Breast epithelium (tissue), 4 donors: ENCODE measurements around the gene SPATA31D1. TPM values are rescaled to one million over a fixed set of nuclear protein-coding genes. Genes with fewer than 3 reads are reported as not detected.

Experiments used
- DNase-seq, 2 donors: peaks; one replicate each; pipeline ENCODE4 v3.0.0-alpha.2; 2019; ENCODE audit warnings: low spot score in 2 of 2
- H3K27ac ChIP-seq, 2 donors: fragments of 200-600 bp; sonication (generic) in 1 of 2; one replicate each; pipeline ENCODE4 v1.5.1; 2016 to 2019; ENCODE audit warnings: mild to moderate bottlenecking in 1 of 2
- H3K27me3 ChIP-seq, 2 donors: fragments of 200-600 bp; sonication (generic) in 1 of 2; one replicate each; pipeline versions ENCODE4 v1.5.1 to v1.6.0; 2017 to 2019; ENCODE audit warnings: control low read depth in 1 of 2, mild to moderate bottlenecking in 1 of 2
- H3K36me3 ChIP-seq: fragments of 200-600 bp; one replicate; pipeline ENCODE4 v1.5.1; 2019
- H3K4me1 ChIP-seq, 2 donors: fragments of 200-600 bp; sonication (generic); one replicate each; pipeline ENCODE4 v1.5.1; 2016 to 2019; ENCODE audit warnings: control low read depth in 1 of 2
- H3K4me3 ChIP-seq, 3 donors: fragments of 200-600 bp; sonication (generic); 1 replicate in 2 of 3; 2 replicates in 1 of 3; pipeline ENCODE4 v1.5.1; 2016 to 2019; ENCODE audit warnings: mild to moderate bottlenecking in 3 of 3, moderate library complexity in 2 of 3
- H3K9me3 ChIP-seq, 2 donors: fragments of 200-600 bp; sonication (generic) in 1 of 2; one replicate each; pipeline ENCODE4 v1.5.1; 2016 to 2019; ENCODE audit warnings: control low read depth in 1 of 2
- POLR2A ChIP-seq: fragments of 450-650 bp; IDR thresholded peaks from one replicate; pipeline ENCODE4 v1.6.1; 2016; ENCODE audit warnings: antibody characterized with exemption, mild to moderate bottlenecking, moderate library complexity
- POLR2AphosphoS5 ChIP-seq, 3 donors: sonication (generic); formaldehyde crosslinking; IDR thresholded peaks; one replicate each; pipeline ENCODE4 v1.6.1; 2017; ENCODE audit warnings: antibody characterized with exemption in 3 of 3
- intact Hi-C: fragments of 100-400 bp; cut with DNase I; formaldehyde crosslinking; loops from one replicate; pipeline ENCODE4 v1.15.1; 2023; ENCODE audit warnings: low total_unique reads
- total RNA-seq, 3 donors: library from RNA; depleted of rRNA; stranded (reverse); fragments of >200 nt; gene quantifications; one replicate each; pipeline ENCODE4 v1.1.0, GENCODE V29; 2016
- TF ChIP-seq, protein P1 (sequence below), 3 donors: fragments of 450-650 bp; IDR thresholded peaks; one replicate each; pipeline ENCODE4 v1.5.1; 2016 to 2017; ENCODE audit warnings: antibody characterized with exemption in 3 of 3, mild to moderate bottlenecking in 3 of 3, moderate library complexity in 3 of 3

Gene SPATA31D1
- total RNA-seq, 3 donors from 2014 or later: not detected

DNA sequence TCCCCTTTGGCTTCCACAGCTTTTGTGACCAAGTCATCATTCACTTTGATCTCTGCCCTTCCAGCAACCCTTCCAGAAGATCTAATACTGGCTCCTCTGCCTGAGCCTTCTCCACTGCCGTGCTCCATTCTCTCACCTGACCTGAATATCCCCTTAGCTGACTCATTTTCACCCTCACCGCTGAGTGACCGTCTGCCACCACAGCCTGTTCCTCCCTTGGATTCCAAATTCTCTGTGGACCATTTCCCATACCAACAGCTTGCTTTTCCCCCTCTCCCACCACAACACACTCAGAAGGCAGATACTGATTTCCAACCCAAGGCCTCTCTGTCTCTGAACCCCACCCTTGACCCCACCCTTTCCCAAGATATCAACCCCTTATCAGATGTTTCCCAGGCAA, 20.5 kb upstream of the SPATA31D1 start:
- no peaks in the 10 kb centered on the region for H3K4me1 ChIP-seq
- no peak overlapping the region for H3K4me3 ChIP-seq
- H3K36me3 ChIP-seq: no peaks in the 10 kb centered on the region
- no peaks in the 10 kb centered on the region for H3K27me3 ChIP-seq
- DNase-seq: no peak
- intact Hi-C loops: no loop called here
- TF ChIP-seq POLR2A (no peak), POLR2AphosphoS5 (IDR thresholded peaks at IDR 0.05) (no peak)
- TF ChIP-seq, protein P1, sequence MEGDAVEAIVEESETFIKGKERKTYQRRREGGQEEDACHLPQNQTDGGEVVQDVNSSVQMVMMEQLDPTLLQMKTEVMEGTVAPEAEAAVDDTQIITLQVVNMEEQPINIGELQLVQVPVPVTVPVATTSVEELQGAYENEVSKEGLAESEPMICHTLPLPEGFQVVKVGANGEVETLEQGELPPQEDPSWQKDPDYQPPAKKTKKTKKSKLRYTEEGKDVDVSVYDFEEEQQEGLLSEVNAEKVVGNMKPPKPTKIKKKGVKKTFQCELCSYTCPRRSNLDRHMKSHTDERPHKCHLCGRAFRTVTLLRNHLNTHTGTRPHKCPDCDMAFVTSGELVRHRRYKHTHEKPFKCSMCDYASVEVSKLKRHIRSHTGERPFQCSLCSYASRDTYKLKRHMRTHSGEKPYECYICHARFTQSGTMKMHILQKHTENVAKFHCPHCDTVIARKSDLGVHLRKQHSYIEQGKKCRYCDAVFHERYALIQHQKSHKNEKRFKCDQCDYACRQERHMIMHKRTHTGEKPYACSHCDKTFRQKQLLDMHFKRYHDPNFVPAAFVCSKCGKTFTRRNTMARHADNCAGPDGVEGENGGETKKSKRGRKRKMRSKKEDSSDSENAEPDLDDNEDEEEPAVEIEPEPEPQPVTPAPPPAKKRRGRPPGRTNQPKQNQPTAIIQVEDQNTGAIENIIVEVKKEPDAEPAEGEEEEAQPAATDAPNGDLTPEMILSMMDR (IDR thresholded peaks at IDR 0.05): no peak
- H3K9me3 ChIP-seq: no peaks in the 10 kb centered on the region
- H3K27ac ChIP-seq: no peak overlapping the region

DNA sequence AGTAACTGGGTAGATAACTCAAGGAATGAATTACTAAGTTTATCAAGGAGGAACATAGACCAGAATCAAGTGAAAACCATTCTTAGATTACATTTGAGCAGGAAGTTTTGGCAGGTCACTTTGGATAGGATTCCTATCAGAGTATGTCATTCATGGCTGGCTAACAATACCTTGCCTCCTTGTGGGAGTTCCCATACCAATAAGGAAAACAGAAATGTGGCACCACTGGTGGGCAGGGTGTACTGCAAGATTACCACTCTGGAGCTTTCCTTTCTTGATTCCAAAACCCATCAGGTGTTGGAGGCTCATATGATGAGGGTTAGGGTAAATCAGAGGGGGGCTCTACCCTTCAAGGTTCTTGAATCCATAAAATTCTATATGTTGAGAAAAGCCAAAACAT, 18.6 kb upstream of the SPATA31D1 start:
- intact Hi-C loops: no loop called here

GRCh38 chr9:81971727-81972126, 16.8 kb upstream of the SPATA31D1 start:
- Histone ChIP-seq H3K36me3 (no peaks in the 10 kb centered on the region), H3K27me3 (no peaks in the 10 kb centered on the region)
- no peak for DNase-seq

More for the DNA sequence above, 18.6 kb upstream of the SPATA31D1 start:
- Histone ChIP-seq H3K27ac (no peak overlapping the region), H3K27me3 (no peaks in the 10 kb centered on the region), H3K4me3 (no peak overlapping the region), H3K4me1 (no peaks in the 10 kb centered on the region), H3K9me3 (no peaks in the 10 kb centered on the region), H3K36me3 (no peaks in the 10 kb centered on the region)
- no peak for DNase-seq
- TF ChIP-seq POLR2AphosphoS5 (IDR thresholded peaks at IDR 0.05) (no peak), POLR2A (no peak)
- TF ChIP-seq, protein P1 (IDR thresholded peaks at IDR 0.05): no peak

GRCh38 chr9:81974764-81975163, 13.8 kb upstream of the SPATA31D1 start:
- Histone ChIP-seq H3K27me3 (no peaks in the 10 kb centered on the region), H3K27ac (no peak overlapping the region), H3K4me1 (no peaks in the 10 kb centered on the region), H3K9me3 (no peaks in the 10 kb centered on the region), H3K4me3 (no peak overlapping the region), H3K36me3 (no peaks in the 10 kb centered on the region)
- TF ChIP-seq POLR2AphosphoS5 (IDR thresholded peaks at IDR 0.05) (no peak), POLR2A (no peak)
- TF ChIP-seq, protein P1 (IDR thresholded peaks at IDR 0.05): no peak
- no peak for DNase-seq
- intact Hi-C loops: no loop called here

More at GRCh38 chr9:81971727-81972126, 16.8 kb upstream of the SPATA31D1 start:
- no peak for TF ChIP-seq POLR2A
- TF ChIP-seq, protein P1 (IDR thresholded peaks at IDR 0.05): no peak
- TF ChIP-seq POLR2AphosphoS5 (IDR thresholded peaks at IDR 0.05): no peak
- no peaks in the 10 kb centered on the region for H3K4me1 ChIP-seq
- intact Hi-C loops: no loop called here
- H3K9me3 ChIP-seq: no peaks in the 10 kb centered on the region
- H3K4me3 ChIP-seq: no peak overlapping the region
- H3K27ac ChIP-seq: no peak overlapping the region

DNA sequence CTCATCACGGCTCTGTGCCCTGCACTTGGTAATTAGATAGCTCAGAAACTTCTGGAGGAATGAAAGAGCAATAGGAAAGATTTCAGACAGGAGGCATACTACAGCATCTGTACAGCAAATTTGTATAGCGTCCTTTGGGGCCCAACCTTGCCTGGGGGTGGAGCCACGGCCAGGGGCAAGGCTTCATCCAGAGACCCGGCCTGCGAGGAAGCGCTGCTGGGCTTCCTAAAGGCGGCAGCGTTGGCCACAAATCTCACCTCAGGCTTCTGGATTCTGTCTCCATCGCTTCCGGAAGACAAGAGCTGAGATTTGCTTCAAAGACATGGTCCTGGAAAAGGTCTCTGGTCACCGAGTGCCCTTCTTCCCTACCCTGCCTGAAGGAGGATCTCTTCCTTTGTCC, 12.2 kb upstream of the SPATA31D1 start:
- H3K27ac ChIP-seq: no peak overlapping the region
- no peak for DNase-seq
- intact Hi-C loops: no loop called here
- no peaks in the 10 kb centered on the region for H3K36me3 ChIP-seq
- no peak for TF ChIP-seq POLR2A
- H3K27me3 ChIP-seq: no peaks in the 10 kb centered on the region
- H3K4me3 ChIP-seq: no peak overlapping the region
- H3K9me3 ChIP-seq: no peaks in the 10 kb centered on the region
- H3K4me1 ChIP-seq: no peaks in the 10 kb centered on the region

- Histone ChIP-seq H3K9me3 (no peaks in the 10 kb centered on the region), H3K4me1 (no peaks in the 10 kb centered on the region)
Measured at GRCh38 chr9:81979196-81979595, 9.4 kb upstream of the SPATA31D1 start.

More at GRCh38 chr9:81979196-81979595, 9.4 kb upstream of the SPATA31D1 start:
- H3K27ac ChIP-seq: no peak overlapping the region
- no peaks in the 10 kb centered on the region for H3K27me3 ChIP-seq
- no peaks in the 10 kb centered on the region for H3K36me3 ChIP-seq
- TF ChIP-seq, protein P1 (IDR thresholded peaks at IDR 0.05): no peak
- TF ChIP-seq POLR2AphosphoS5 (IDR thresholded peaks at IDR 0.05) (no peak), POLR2A (no peak)
- intact Hi-C loops: no loop called here
- H3K4me3 ChIP-seq: no peak overlapping the region
- no peak for DNase-seq
